ENCODE measurements around the gene MTMR1. TPM values are rescaled to one million over a fixed set of nuclear protein-coding genes. Genes with fewer than 3 reads are reported as not detected.

Gene MTMR1
- total and polyA plus RNA-seq, 2 donors (not counting 1 experiment from before 2014, with no cell fraction given), result 30.8 to 67.5 TPM

- Histone ChIP-seq H3K9me3 (ENCODE audit: control extremely low read depth in 1 of 3, control insufficient read depth in 2 of 3, insufficient read depth in 1 of 3, low read length in 2 of 3) (no peaks in the 10 kb centered on the region), H2AFZ (ENCODE audit: insufficient read depth, low read depth, low read length, poor library complexity, severe bottlenecking) (no peak overlapping the region), H3K4me1 (ENCODE audit: control insufficient read depth in 2 of 2, insufficient read depth in 2 of 2, low read length in 2 of 2) (peaks cover 50 to 66% of the 10 kb centered on the region in 2 donors), H3K27me3 (replicated peaks in 1 of 4; ENCODE audit: control extremely low read depth in 1 of 4, control insufficient read depth in 3 of 4, insufficient read depth in 4 of 4, low read length in 3 of 4) (no peaks in the 10 kb centered on the region), H3K9ac (ENCODE audit: low read length) (peak overlapping the region; percentile 66), H3K4me2 (replicated peaks; ENCODE audit: low read depth, low read length, poor library complexity, severe bottlenecking) (peak overlapping the region; percentile 83), H3K36me3 (replicated peaks in 1 of 2; ENCODE audit: control extremely low read depth in 1 of 2, control insufficient read depth in 1 of 2, extremely low read depth in 1 of 2, insufficient read depth in 2 of 2, low read length in 1 of 2) (peaks cover 0 to 15% of the 10 kb centered on the region in 2 experiments), H4K20me1 (ENCODE audit: control insufficient read depth, insufficient read depth, low read length, poor library complexity, severe bottlenecking) (no peaks in the 10 kb centered on the region), H3K79me2 (ENCODE audit: control insufficient read depth, insufficient read depth, low read length) (peaks cover 49% of the 10 kb centered on the region), H3K4me3 (ENCODE audit: control extremely low read depth in 1 of 5, extremely low read depth in 1 of 5, insufficient read depth in 1 of 5, low read depth in 2 of 5, low read length in 4 of 5) (peak overlapping the region; percentile 28 to 65 (median 57)), H3K27ac (ENCODE audit: low read length in 2 of 2) (peak overlapping the region; percentile 87 to 89)
- H3K27ac Mint-ChIP-seq, result peak overlapping the region; percentile 94
- peak; percentile 62 for DNase-seq
- CTCF ChIA-PET, result interaction anchor here (1.1 to 5.6 kb wide), 6 partner anchors 9 to 41 kb away, joined by 3 to 29 read pairs (median 8); no protein-coding TSS in a partner anchor
- no peak for TF ChIP-seq CTCF (IDR thresholded peaks at IDR 0.05)
- TF ChIP-seq EZH2 (IDR thresholded peaks at IDR 0.05; ENCODE audit: borderline replicate concordance, insufficient read depth, low read depth, low read length, poor library complexity, severe bottlenecking), result no peak
- intact Hi-C loops (cut with micrococcal nuclease), result loop anchor here (5.0 kb wide), 3 partner anchors 42 to 333 kb away; partner anchors contain the start of genes CD99L2 and MAMLD1
- no peaks in the 10 kb centered on the region for H3K27me3 Mint-ChIP-seq
- H3K9me3 Mint-ChIP-seq (ENCODE audit: insufficient read depth), result no peaks in the 10 kb centered on the region
- peaks cover 61% of the 10 kb centered on the region for H3K4me1 Mint-ChIP-seq
- POLR2A ChIA-PET, result interaction anchor here (1.0 to 2.8 kb wide), 2 partner anchors 755 to 1155 kb away, joined by 9 to 13 read pairs; no protein-coding TSS in a partner anchor
- peak; percentile 41 for ATAC-seq (ENCODE audit: low read depth)
- peak overlapping the region; percentile 83 for H3K4me3 Mint-ChIP-seq
- 35% methylated on average over 4 of the region's 8 CpGs for WGBS (ENCODE audit: insufficient coverage)
Measured at GRCh38 chrX:150694738-150695410, 1.7 kb downstream of the MTMR1 start.

GRCh38 chrX:150696331-150696730, 3.1 kb downstream of the MTMR1 start:
- ATAC-seq (ENCODE audit: low read depth), result no peak
- peak overlapping the region; percentile 83 for H3K4me3 Mint-ChIP-seq
- peaks cover 65% of the 10 kb centered on the region for H3K4me1 Mint-ChIP-seq
- DNase-seq, result peak; percentile 19
- CTCF ChIA-PET, result interaction anchor here (0.8 to 5.6 kb wide), 3 partner anchors 13 to 21 kb away, joined by 3 to 29 read pairs (median 6); no protein-coding TSS in a partner anchor
- no peaks in the 10 kb centered on the region for H3K27me3 Mint-ChIP-seq
- Histone ChIP-seq H4K20me1 (ENCODE audit: control insufficient read depth, insufficient read depth, low read length, poor library complexity, severe bottlenecking) (no peaks in the 10 kb centered on the region), H2AFZ (ENCODE audit: insufficient read depth, low read depth, low read length, poor library complexity, severe bottlenecking) (no peak overlapping the region), H3K9ac (ENCODE audit: low read length) (no peak overlapping the region), H3K9me3 (ENCODE audit: control extremely low read depth in 1 of 3, control insufficient read depth in 2 of 3, insufficient read depth in 1 of 3, low read length in 2 of 3) (no peaks in the 10 kb centered on the region), H3K27ac (ENCODE audit: low read length in 2 of 2) (peak overlapping the region; percentile 87 to 89), H3K79me2 (ENCODE audit: control insufficient read depth, insufficient read depth, low read length) (peaks cover 62% of the 10 kb centered on the region), H3K4me3 (ENCODE audit: control extremely low read depth in 1 of 5, extremely low read depth in 1 of 5, insufficient read depth in 1 of 5, low read depth in 2 of 5, low read length in 4 of 5) (peak overlapping the region in 1 of 5 experiments; percentile 4), H3K4me2 (replicated peaks; ENCODE audit: low read depth, low read length, poor library complexity, severe bottlenecking) (peak overlapping the region; percentile 83), H3K4me1 (ENCODE audit: control insufficient read depth in 2 of 2, insufficient read depth in 2 of 2, low read length in 2 of 2) (peaks cover 55 to 67% of the 10 kb centered on the region in 2 donors), H3K27me3 (replicated peaks in 1 of 4; ENCODE audit: control extremely low read depth in 1 of 4, control insufficient read depth in 3 of 4, insufficient read depth in 4 of 4, low read length in 3 of 4) (no peaks in the 10 kb centered on the region), H3K36me3 (replicated peaks in 1 of 2; ENCODE audit: control extremely low read depth in 1 of 2, control insufficient read depth in 1 of 2, extremely low read depth in 1 of 2, insufficient read depth in 2 of 2, low read length in 1 of 2) (peaks cover 0 to 21% of the 10 kb centered on the region in 2 experiments)
- peak overlapping the region; percentile 94 for H3K27ac Mint-ChIP-seq
- no peak for TF ChIP-seq EZH2 (IDR thresholded peaks at IDR 0.05; ENCODE audit: borderline replicate concordance, insufficient read depth, low read depth, low read length, poor library complexity, severe bottlenecking)
- no peak for TF ChIP-seq CTCF (IDR thresholded peaks at IDR 0.05)
- intact Hi-C loops (cut with micrococcal nuclease), result loop anchor here (2.0 to 5.0 kb wide), 4 partner anchors 14 to 334 kb away; partner anchors contain the start of gene MAMLD1
- H3K9me3 Mint-ChIP-seq (ENCODE audit: insufficient read depth), result no peaks in the 10 kb centered on the region
- POLR2A ChIA-PET, result interaction anchor here (0.8 kb wide), 1 partner anchor 17 kb away, joined by 3 read pairs; no protein-coding TSS in a partner anchor
- WGBS (ENCODE audit: insufficient coverage), result no CpG with 5 or more reads among the region's 1 CpG
